DMS53 treated with DMSO at 0.1 percent for 48 hours (cell line): ENCODE results near the gene SEMA6A.

Experiments
- DNase-seq: peaks from one replicate; lab custom pipeline; 2025; ENCODE audit not compliant: unreplicated experiment; lab: John Stamatoyannopoulos, UW

The SEMA6A gene

GRCh38 chr5:116498503-116499048 lies 76.0 kb downstream of the SEMA6A start:
- DNase-seq: no peak

GRCh38 chr5:116497631-116498030 lies 77.0 kb downstream of the SEMA6A start:
- DNase-seq: no peak

GRCh38 chr5:116495786-116496357 lies 78.8 kb downstream of the SEMA6A start:
- no peak for DNase-seq

GRCh38 chr5:116494784-116495450 lies 79.7 kb downstream of the SEMA6A start:
- peak; percentile 88 for DNase-seq

GRCh38 chr5:116492776-116493175 lies 81.8 kb downstream of the SEMA6A start:
- no peak for DNase-seq

- DNase-seq: no peak
These were observed 82.5 kb downstream of the SEMA6A start for GRCh38 chr5:116492016-116492623.

- DNase-seq: no peak
These were observed 86.1 kb downstream of the SEMA6A start for GRCh38 chr5:116488356-116489041.

- DNase-seq: no peak
These were observed 87.6 kb downstream of the SEMA6A start for GRCh38 chr5:116487045-116487444.

- no peak for DNase-seq
These were observed 88.0 kb downstream of the SEMA6A start for GRCh38 chr5:116486588-116486987.

GRCh38 chr5:116484645-116485044 lies 90.0 kb downstream of the SEMA6A start:
- no peak for DNase-seq

- DNase-seq: no peak
These were observed 92.2 kb downstream of the SEMA6A start for GRCh38 chr5:116482394-116482793.

GRCh38 chr5:116480894-116481510 lies 93.6 kb downstream of the SEMA6A start:
- no peak for DNase-seq

- no peak for DNase-seq
These were observed 94.6 kb downstream of the SEMA6A start for GRCh38 chr5:116479776-116480675.

GRCh38 chr5:116478491-116478890 lies 96.1 kb downstream of the SEMA6A start:
- DNase-seq: no peak

GRCh38 chr5:116476897-116477537 lies 97.6 kb downstream of the SEMA6A start:
- DNase-seq: no peak

- no peak for DNase-seq
These were observed 99.3 kb downstream of the SEMA6A start for GRCh38 chr5:116475338-116475737.

GRCh38 chr5:116473706-116474105 lies 100.9 kb downstream of the SEMA6A start:
- no peak for DNase-seq

- no peak for DNase-seq
These were observed 102.3 kb downstream of the SEMA6A start for GRCh38 chr5:116472274-116472673.

- DNase-seq: no peak
These were observed 105.0 kb downstream of the SEMA6A start for GRCh38 chr5:116469631-116470030.

GRCh38 chr5:116468583-116468982 lies 106.0 kb downstream of the SEMA6A start:
- DNase-seq: no peak
